Naive thymus-derived CD4-positive, alpha-beta T cell (primary cell): ENCODE data around the gene MICAL3. TPM values are rescaled to one million over a fixed set of nuclear protein-coding genes. Genes with fewer than 3 reads are reported as not detected.
A peak's percentile ranks its signal among the peaks of the same experiment; 100 is the strongest.

Experiments
- ATAC-seq: fragments of 150-1000 bp; cut with Tn5 transposase; 2 replicates; pipeline ENCODE4 v1.10.0; 2021; ENCODE audit warnings: mild to moderate bottlenecking, moderate library complexity
- CTCF ChIA-PET: fragments of 350-600 bp; sonication (Branson Sonifier 250); formaldehyde crosslinking; loops from one replicate; lab custom pipeline; 2021; ENCODE audit warnings: antibody characterized with exemption; lab: Charles Lee
- POLR2A ChIA-PET: fragments of 350-600 bp; sonication (Branson Sonifier 250); formaldehyde crosslinking; loops from one replicate; lab custom pipeline; 2021; ENCODE audit warnings: antibody characterized with exemption, inconsistent platforms; lab: Charles Lee
- DNase-seq, 9 donors: peaks; one replicate each; pipeline versions ENCODE4 v3.0.0 to v3.0.0-alpha.2; 2020 to 2022; ENCODE audit warnings: mixed read lengths in 1 of 9
- H3K27ac ChIP-seq: one replicate; pipeline ENCODE4 v1.7.0; 2013; ENCODE audit warnings: mild to moderate bottlenecking, low read depth, low read length, moderate library complexity
- H3K27me3 ChIP-seq, 2 donors: one replicate each; pipeline ENCODE4 v1.7.0; 2013; ENCODE audit warnings: low read length in 2 of 2, mild to moderate bottlenecking in 2 of 2, moderate library complexity in 2 of 2; ENCODE audit not compliant: control insufficient read depth in 2 of 2, insufficient read depth in 2 of 2
- H3K36me3 ChIP-seq, 3 experiments: 1 replicate in 2 of 3; 2 replicates in 1 of 3; pipeline ENCODE4 v1.7.0; 2013; ENCODE audit warnings: low read length in 3 of 3, mild to moderate bottlenecking in 3 of 3, moderate library complexity in 1 of 3; ENCODE audit not compliant: insufficient read depth in 3 of 3, control insufficient read depth in 2 of 3
- H3K4me1 ChIP-seq, 2 donors: one replicate each; pipeline ENCODE4 v1.7.0; 2013; ENCODE audit warnings: low read length in 2 of 2, mild to moderate bottlenecking in 2 of 2, moderate library complexity in 1 of 2; ENCODE audit not compliant: control insufficient read depth in 2 of 2, insufficient read depth in 2 of 2
- H3K4me3 ChIP-seq: 2 replicates; pipeline ENCODE4 v1.7.0; 2013; ENCODE audit warnings: mild to moderate bottlenecking, low read length
- H3K9me3 ChIP-seq, 3 experiments: 1 replicate in 2 of 3; 2 replicates in 1 of 3; pipeline ENCODE4 v1.7.0; 2013; ENCODE audit warnings: low read length in 3 of 3; ENCODE audit not compliant: control insufficient read depth in 2 of 3
- H3K27ac Mint-ChIP-seq, 9 donors: one replicate each; pipeline ENCODE4 v1.8.0; 2020 to 2022; ENCODE audit warnings: mixed read lengths in 9 of 9, mild to moderate bottlenecking in 8 of 9, moderate library complexity in 5 of 9, inconsistent platforms in 2 of 9
- H3K27me3 Mint-ChIP-seq, 5 donors: one replicate each; pipeline ENCODE4 v1.8.0; 2021 to 2022; ENCODE audit warnings: mixed read lengths in 5 of 5, mild to moderate bottlenecking in 1 of 5
- H3K36me3 Mint-ChIP-seq, 5 donors: one replicate each; pipeline ENCODE4 v1.8.0; 2020 to 2022; ENCODE audit warnings: mixed read lengths in 5 of 5, mild to moderate bottlenecking in 3 of 5, inconsistent platforms in 1 of 5
- H3K4me1 Mint-ChIP-seq, 7 donors: one replicate each; pipeline ENCODE4 v1.8.0; 2020 to 2022; ENCODE audit warnings: mixed read lengths in 7 of 7, mild to moderate bottlenecking in 3 of 7, inconsistent platforms in 1 of 7
- H3K4me3 Mint-ChIP-seq, 10 donors: one replicate each; pipeline ENCODE4 v1.8.0; 2020 to 2022; ENCODE audit warnings: mild to moderate bottlenecking in 10 of 10, mixed read lengths in 10 of 10, moderate library complexity in 6 of 10, inconsistent platforms in 2 of 10
- H3K9me3 Mint-ChIP-seq, 11 donors: one replicate each; pipeline ENCODE4 v1.8.0; 2020 to 2022; ENCODE audit warnings: mixed read lengths in 11 of 11, mild to moderate bottlenecking in 4 of 11, inconsistent platforms in 1 of 11, moderate library complexity in 1 of 11
- intact Hi-C, 2 donors: fragments of 100-400 bp; cut with micrococcal nuclease; formaldehyde crosslinking; loops; one replicate each; pipeline ENCODE4 v1.15.1; 2023
- polyA plus RNA-seq, 2 donors: library from polyadenylated mRNA; unstranded; fragments of 300-500 nt; fragmentation: Illumina TruSeq; gene quantifications; one replicate each; pipeline ENCODE4 v1.2.3, GENCODE V29; 2021
- total RNA-seq, 6 experiments: library from RNA in 5 of 6; stranded (reverse) in 5 of 6; gene quantifications; 1 replicate in 5 of 6; 2 replicates in 1 of 6; pipeline ENCODE4 v1.2.3 and lab custom pipeline; 2021 to 2026

The MICAL3 gene
- total and polyA plus RNA-seq, 7 experiments from 2014 or later: 0.28 to 43.9 (median 11.4) TPM

GRCh38 chr22:17810570-17811116 is 213.7 kb downstream of the MICAL3 start:
- peaks cover 0 to 8% (median 0%) of the 10 kb centered on the region in 3 experiments for H3K36me3 ChIP-seq
- H3K4me1 ChIP-seq: no peaks in the 10 kb centered on the region
- POLR2A ChIA-PET: no interaction called here

GRCh38 chr22:17808693-17809403 is 215.5 kb downstream of the MICAL3 start:
- H3K27me3 ChIP-seq: no peaks in the 10 kb centered on the region
- no peaks in the 10 kb centered on the region for H3K27me3 Mint-ChIP-seq
- no peaks in the 10 kb centered on the region for H3K9me3 Mint-ChIP-seq
- intact Hi-C loops: no loop called here
- H3K27ac ChIP-seq: no peak overlapping the region
- no peak overlapping the region for H3K27ac Mint-ChIP-seq
- ChIA-PET POLR2A (no interaction called here), CTCF (no interaction called here)
- H3K9me3 ChIP-seq: no peaks in the 10 kb centered on the region
- no peaks in the 10 kb centered on the region for H3K4me1 ChIP-seq
- ATAC-seq (no peak), DNase-seq (no peak)
- H3K4me1 Mint-ChIP-seq: peaks cover 0 to 2% (median 0%) of the 10 kb centered on the region in 7 donors
- H3K4me3 Mint-ChIP-seq: no peak overlapping the region
- peaks cover 0 to 8% (median 0%) of the 10 kb centered on the region in 3 experiments for H3K36me3 ChIP-seq
- H3K4me3 ChIP-seq: no peak overlapping the region
- H3K36me3 Mint-ChIP-seq: peaks cover 0 to 38% (median 0%) of the 10 kb centered on the region in 5 donors

More at GRCh38 chr22:17810570-17811116, 213.7 kb downstream of the MICAL3 start:
- Mint-ChIP-seq H3K4me3 (no peak overlapping the region), H3K9me3 (no peaks in the 10 kb centered on the region), H3K4me1 (peaks cover 0 to 2% (median 0%) of the 10 kb centered on the region in 7 donors), H3K36me3 (peaks cover 0 to 34% (median 0%) of the 10 kb centered on the region in 5 donors), H3K27me3 (no peaks in the 10 kb centered on the region), H3K27ac (no peak overlapping the region)
- Histone ChIP-seq H3K27ac (no peak overlapping the region), H3K9me3 (no peaks in the 10 kb centered on the region), H3K4me3 (no peak overlapping the region), H3K27me3 (no peaks in the 10 kb centered on the region)
- CTCF ChIA-PET: no interaction called here
- intact Hi-C loops: no loop called here
- DNase-seq (no peak), ATAC-seq (no peak)

GRCh38 chr22:17807578-17808410 is 216.6 kb downstream of the MICAL3 start:
- DNase-seq (no peak), ATAC-seq (no peak)
- H3K4me1 ChIP-seq: no peaks in the 10 kb centered on the region
- Mint-ChIP-seq H3K27ac (peak overlapping the region in 1 of 9 donors; percentile 67), H3K4me1 (peaks cover 0 to 2% (median 0%) of the 10 kb centered on the region in 7 donors), H3K27me3 (no peaks in the 10 kb centered on the region), H3K9me3 (no peaks in the 10 kb centered on the region), H3K36me3 (peaks cover 0 to 36% (median 0%) of the 10 kb centered on the region in 5 donors), H3K4me3 (no peak overlapping the region)
- no peaks in the 10 kb centered on the region for H3K27me3 ChIP-seq
- H3K36me3 ChIP-seq: peaks cover 0 to 8% (median 0%) of the 10 kb centered on the region in 3 experiments
- CTCF ChIA-PET: no interaction called here
- POLR2A ChIA-PET: no interaction called here
- no peak overlapping the region for H3K27ac ChIP-seq
- H3K9me3 ChIP-seq: no peaks in the 10 kb centered on the region
- intact Hi-C loops: no loop called here
- H3K4me3 ChIP-seq: no peak overlapping the region

GRCh38 chr22:17807086-17807485 is 217.3 kb downstream of the MICAL3 start:
- H3K4me3 Mint-ChIP-seq: no peak overlapping the region
- ChIA-PET CTCF (no interaction called here), POLR2A (no interaction called here)
- H3K4me1 Mint-ChIP-seq: peaks cover 0 to 2% (median 0%) of the 10 kb centered on the region in 7 donors
- no peak overlapping the region for H3K27ac ChIP-seq
- no peaks in the 10 kb centered on the region for H3K9me3 Mint-ChIP-seq
- peaks cover 0 to 36% (median 0%) of the 10 kb centered on the region in 5 donors for H3K36me3 Mint-ChIP-seq
- no peaks in the 10 kb centered on the region for H3K4me1 ChIP-seq
- H3K36me3 ChIP-seq: peaks cover 0 to 8% (median 0%) of the 10 kb centered on the region in 3 experiments
- no peaks in the 10 kb centered on the region for H3K27me3 ChIP-seq
- no peaks in the 10 kb centered on the region for H3K27me3 Mint-ChIP-seq
- no peaks in the 10 kb centered on the region for H3K9me3 ChIP-seq
- DNase-seq (no peak), ATAC-seq (no peak)
- intact Hi-C loops: no loop called here
- H3K4me3 ChIP-seq: no peak overlapping the region
- no peak overlapping the region for H3K27ac Mint-ChIP-seq

- intact Hi-C loops: no loop called here
- no peaks in the 10 kb centered on the region for H3K27me3 ChIP-seq
- H3K9me3 ChIP-seq: no peaks in the 10 kb centered on the region
- H3K36me3 ChIP-seq: peaks cover 0 to 8% (median 0%) of the 10 kb centered on the region in 3 experiments
- ChIA-PET CTCF (interaction anchor here (1.6 kb wide), 1 partner anchor 21 kb away, joined by 4 read pairs; no protein-coding TSS in a partner anchor), POLR2A (interaction anchor here (0.7 kb wide), 1 partner anchor 19 kb away, joined by 4 read pairs; no protein-coding TSS in a partner anchor)
- peaks cover 0 to 2% (median 0%) of the 10 kb centered on the region in 7 donors for H3K4me1 Mint-ChIP-seq
- peaks cover 0 to 33% (median 0%) of the 10 kb centered on the region in 5 donors for H3K36me3 Mint-ChIP-seq
- no peaks in the 10 kb centered on the region for H3K27me3 Mint-ChIP-seq
- no peaks in the 10 kb centered on the region for H3K9me3 Mint-ChIP-seq
- H3K4me1 ChIP-seq: no peaks in the 10 kb centered on the region
- no peak overlapping the region for H3K27ac Mint-ChIP-seq
- DNase-seq: no peak
- no peak overlapping the region for H3K4me3 ChIP-seq
- no peak overlapping the region for H3K27ac ChIP-seq
- no peak overlapping the region for H3K4me3 Mint-ChIP-seq
- no peak for ATAC-seq
These were observed 217.9 kb downstream of the MICAL3 start for GRCh38 chr22:17806437-17806836.

GRCh38 chr22:17804331-17805080 is 219.9 kb downstream of the MICAL3 start:
- ATAC-seq (no peak), DNase-seq (no peak)
- Mint-ChIP-seq H3K4me1 (peaks cover 0 to 2% (median 0%) of the 10 kb centered on the region in 7 donors), H3K4me3 (no peak overlapping the region), H3K27me3 (no peaks in the 10 kb centered on the region), H3K27ac (no peak overlapping the region), H3K9me3 (no peaks in the 10 kb centered on the region), H3K36me3 (peaks cover 0 to 29% (median 0%) of the 10 kb centered on the region in 5 donors)
- Histone ChIP-seq H3K4me3 (no peak overlapping the region), H3K27ac (no peak overlapping the region), H3K36me3 (peaks cover 0 to 8% (median 0%) of the 10 kb centered on the region in 3 experiments), H3K27me3 (no peaks in the 10 kb centered on the region), H3K9me3 (no peaks in the 10 kb centered on the region), H3K4me1 (no peaks in the 10 kb centered on the region)
- POLR2A ChIA-PET: no interaction called here
- intact Hi-C loops: no loop called here
- CTCF ChIA-PET: interaction anchor here (0.9 kb wide), 1 partner anchor 59 kb away, joined by 3 read pairs; no protein-coding TSS in a partner anchor
